NCI-H82 (cell line): ENCODE results near the gene DENND2D.
A peak's percentile ranks its signal among the peaks of the same experiment; 100 is the strongest.

ENCODE experiments used
- DNase-seq: peaks from one replicate; lab custom pipeline; 2025; lab: John Stamatoyannopoulos, UW

Gene DENND2D

DNA sequence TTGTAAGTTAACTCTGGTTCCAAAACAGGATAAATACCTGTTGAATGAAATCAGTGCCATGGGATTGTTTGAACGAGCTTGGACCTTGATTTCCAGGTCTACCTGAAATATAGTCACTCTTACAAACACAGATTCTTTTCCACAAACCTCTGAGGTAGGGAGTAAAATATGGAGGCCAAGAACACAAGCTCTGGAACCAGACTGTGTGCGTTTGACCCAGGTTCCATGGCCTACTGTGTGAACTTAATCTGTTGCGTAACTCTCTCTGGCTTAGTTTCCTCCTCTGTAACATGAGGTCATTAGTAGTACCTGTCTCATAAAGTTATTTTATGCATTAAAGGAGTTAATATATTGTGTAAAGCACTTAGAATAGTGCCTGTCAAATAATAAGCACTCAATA, 25.1 kb downstream of the DENND2D start:
- no peak for DNase-seq

DNA sequence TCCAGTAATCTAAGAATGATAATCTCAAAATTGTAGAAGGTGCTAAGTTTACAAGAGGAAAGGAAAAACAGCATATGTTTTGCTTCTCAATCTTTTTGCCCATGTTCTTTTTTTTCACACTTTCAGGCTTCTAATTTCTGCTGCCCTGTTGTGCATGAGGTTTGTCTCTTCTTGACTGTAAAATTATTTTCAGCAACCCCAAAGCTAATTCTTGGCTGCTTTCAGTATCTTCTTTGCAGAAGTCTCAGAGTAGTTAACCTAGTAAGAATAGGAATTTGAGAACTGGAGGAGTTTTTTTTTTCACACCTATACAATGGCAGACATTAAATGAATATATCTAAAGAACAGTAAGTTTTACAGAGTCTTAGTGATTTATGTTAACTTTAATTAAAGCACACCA, 26.4 kb downstream of the DENND2D start:
- no peak for DNase-seq

DNA sequence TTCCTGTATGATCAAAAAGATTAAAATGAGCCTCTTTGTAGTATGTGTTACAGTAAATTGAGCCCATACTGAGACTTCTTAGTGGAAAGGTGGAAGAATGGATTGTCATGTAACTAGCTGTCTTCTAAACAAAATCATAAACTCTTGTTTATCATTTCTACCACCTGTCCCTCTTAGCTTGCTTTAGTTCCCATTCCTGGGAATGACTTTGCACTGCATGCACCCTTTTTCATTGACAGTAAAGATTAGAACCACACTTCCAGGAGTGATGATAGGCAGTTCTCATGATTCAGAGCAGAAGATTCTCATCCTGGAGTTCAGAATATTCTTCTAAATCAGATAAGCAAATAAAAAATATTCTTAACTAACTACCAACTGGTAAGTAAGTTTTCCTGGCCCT, 28.0 kb downstream of the DENND2D start:
- DNase-seq = no peak

DNA sequence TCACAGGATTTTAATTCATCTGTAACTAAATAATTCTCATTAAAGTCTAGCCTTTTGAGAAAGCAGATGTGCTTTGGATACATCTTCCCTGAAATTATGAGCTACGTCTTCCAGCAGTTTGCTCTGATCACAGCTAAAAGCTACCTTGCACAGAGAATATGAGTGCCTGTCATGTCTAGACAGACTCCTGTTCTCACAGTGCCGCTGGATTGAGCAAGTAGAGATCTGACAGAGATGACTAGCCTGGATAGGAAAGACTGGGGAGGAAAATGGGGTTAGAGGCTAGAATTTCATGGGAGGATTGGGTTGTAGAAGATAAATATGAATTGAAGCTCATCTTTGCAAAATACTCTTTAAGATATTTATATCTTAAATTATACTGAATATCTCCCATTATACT, 36.3 kb downstream of the DENND2D start:
- DNase-seq = no peak

DNA sequence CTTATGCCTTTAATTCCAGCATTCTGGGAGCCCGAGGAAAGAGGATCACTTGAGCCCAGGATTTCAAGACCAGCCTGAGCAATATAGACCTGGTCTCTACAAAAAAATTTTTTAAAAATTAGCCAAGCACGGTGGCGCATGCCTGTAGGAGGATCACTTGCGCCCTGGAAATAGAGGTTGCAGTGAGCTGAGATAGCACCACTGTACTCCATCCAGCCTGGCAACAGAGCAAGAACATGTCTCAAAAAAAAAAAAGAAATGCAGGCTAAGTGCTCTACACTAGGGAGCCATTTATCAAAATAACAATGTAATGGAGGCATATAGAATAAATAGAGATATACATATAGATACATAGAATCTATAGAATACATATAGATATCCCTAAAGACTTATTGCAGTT, 37.1 kb downstream of the DENND2D start:
- no peak for DNase-seq

DNA sequence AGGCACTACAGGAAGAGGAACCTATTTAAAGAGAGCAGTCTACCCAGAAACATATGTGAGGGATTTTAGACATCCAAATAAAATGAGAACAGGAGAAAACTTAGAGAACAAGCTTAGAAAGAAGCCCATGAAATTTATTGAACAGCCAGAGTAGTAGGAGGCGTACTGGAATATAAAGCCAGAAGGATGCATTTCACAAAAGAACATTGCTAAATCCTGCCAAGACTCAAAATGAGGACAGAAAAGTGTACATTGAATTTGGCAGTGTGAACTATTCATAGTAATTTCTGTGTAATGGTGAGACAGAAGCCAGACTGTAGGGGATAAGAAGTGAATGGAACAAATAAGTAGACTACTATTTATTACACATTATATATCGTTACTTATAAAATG, 38.0 kb downstream of the DENND2D start:
- DNase-seq = no peak

DNA sequence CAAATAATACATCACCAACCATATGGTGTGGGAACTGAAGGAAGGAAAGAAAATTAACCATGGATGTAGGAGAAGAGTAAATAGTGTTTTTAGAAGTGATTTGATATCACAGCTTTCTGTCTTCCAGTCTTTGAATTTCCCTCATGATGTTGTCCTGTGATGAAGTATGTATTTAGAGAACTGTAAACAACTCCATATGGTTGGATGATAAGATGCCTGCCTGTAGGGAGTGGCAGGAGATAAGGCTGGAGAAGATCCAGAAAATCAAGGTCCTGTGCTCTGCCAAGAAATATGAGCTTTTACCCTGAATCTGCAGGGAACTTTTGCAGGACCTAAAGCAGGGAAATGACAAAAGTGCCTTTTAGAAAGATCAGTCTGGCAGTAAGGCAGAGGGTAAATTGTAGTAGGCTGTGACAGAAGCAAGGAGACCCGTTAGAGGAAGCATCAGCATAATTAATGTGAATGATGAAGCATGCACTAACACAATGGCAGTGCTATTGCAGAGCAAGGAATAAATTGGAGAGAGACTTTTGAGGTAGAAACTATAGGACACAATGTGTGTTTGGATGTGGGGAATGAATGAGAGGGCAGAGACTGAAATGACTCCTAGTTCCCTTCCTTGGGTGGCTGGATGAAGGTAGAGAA, 38.5 kb downstream of the DENND2D start:
- DNase-seq = no peak

DNA sequence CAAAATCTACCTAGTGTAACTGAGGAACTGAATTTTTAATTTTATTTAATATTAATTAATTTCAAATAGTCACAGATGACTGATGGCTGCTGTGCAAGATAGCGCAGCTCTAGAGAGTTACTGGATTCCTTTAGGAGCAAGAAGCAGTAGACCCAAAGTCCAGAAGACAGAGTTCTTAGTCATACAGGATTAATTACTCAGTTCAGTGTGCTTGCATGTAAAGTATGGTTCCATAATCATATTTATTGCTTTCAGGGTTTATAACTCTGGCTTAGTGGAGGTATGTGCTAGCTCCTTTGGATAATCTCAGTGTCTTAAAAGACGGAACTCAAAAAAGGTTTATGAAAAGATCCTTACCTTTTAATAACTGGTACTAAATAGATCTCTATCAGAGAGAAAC, 43.0 kb downstream of the DENND2D start:
- no peak for DNase-seq

DNA sequence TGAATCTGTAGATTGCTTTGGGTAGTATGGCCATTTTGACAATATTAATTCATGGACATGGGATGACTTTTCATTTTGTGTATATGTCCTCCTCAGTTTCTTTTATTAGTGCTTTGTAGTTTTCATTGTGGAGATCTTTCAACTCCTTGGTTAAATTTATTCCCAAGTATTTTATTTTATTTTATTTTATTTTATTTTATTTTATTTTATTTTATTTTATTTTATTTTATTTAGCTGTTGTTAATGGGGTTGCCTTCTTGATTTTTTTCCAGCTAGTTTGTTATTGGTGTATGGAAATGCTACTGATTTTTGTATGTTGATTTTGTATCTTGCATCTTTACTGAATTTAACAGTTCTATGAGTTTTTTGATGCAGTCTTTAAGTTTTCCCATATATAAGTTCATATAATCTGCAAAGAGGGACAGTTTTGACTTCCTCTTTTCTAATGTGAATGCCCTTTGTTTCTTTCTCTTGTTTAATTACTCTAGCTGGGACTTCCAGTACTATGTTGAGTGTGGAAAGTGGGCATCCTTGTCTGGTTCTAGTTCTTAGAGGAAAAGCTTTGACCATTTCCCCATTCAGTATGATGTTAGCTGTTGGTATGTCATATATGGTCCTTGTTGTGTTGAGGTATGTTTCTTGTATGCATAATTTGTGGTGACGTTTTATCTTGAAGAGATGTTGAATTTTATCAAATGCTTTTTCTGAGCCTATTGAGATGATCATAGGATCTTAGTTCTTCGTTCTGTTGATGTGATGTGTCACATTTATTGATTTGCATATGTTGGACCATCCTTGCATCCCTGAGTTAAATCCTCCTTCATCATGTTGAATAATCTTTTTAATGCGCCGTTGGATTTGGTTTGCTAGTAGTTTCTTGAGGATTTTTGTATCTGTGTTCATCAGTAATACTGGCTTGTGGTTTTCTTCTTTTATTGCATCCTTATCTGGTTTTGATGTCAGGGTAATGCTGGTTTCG, 46.1 kb downstream of the DENND2D start:
- DNase-seq = no peak

DNA sequence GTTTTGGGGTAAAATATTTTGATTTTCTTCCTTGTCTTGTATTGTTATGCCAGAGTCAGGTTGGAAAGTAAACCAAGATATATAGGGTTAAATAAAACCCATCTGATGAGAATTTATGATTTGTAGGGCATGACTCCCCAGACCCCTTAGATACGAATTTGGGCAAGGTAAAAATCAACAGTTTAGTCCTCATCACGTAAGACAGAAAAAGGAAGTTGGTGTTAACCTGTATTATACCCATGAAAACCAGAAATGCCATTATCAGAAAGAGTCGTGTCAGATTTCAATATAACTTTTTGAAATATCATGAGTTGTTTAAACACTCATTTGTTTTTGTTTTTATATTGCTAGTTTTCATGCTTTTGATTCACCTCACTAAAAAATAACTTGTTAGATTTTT, 48.6 kb downstream of the DENND2D start:
- no peak for DNase-seq

DNA sequence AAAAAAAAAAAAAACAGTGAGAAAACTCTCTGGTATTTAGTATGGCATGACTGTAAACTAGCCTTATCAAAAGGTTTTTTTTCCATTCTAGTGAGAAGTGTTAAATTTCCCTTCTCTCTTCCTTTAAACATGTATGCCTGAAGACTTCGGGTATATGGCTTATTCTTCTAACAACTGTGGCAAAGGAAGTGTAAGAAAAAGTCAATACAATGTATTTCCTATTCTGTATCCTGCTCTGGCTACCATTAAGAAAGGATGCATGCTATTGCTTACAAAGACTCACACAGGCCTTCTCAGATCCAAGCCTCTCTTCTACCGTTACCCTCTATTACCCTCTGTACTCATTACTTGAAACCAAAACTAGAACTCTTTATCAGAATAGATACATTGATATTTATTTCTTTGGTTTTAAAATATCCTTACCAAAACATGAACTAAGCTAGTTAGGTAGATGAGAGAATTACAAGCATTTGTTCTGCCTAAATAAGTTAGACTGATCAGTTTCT, 52.0 kb downstream of the DENND2D start:
- no peak for DNase-seq

DNA sequence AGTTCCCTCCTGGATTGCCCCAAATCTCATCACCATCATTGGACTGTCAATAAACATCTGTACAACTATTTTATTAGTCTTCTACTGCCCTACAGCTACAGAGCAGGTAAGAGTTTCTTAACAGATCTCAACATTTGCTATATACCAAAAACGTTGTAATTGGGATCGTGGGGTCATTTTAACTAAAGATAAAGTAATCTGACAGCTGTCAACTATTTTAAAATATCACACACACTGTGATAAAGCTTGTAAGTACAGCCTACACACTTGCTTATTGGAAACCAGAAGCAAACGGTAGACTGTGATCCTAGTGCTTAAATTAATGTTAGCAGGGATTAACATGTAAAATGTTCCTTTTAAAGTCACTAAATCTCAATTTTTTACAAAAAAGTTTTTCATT, 52.5 kb downstream of the DENND2D start:
- no peak for DNase-seq

DNA sequence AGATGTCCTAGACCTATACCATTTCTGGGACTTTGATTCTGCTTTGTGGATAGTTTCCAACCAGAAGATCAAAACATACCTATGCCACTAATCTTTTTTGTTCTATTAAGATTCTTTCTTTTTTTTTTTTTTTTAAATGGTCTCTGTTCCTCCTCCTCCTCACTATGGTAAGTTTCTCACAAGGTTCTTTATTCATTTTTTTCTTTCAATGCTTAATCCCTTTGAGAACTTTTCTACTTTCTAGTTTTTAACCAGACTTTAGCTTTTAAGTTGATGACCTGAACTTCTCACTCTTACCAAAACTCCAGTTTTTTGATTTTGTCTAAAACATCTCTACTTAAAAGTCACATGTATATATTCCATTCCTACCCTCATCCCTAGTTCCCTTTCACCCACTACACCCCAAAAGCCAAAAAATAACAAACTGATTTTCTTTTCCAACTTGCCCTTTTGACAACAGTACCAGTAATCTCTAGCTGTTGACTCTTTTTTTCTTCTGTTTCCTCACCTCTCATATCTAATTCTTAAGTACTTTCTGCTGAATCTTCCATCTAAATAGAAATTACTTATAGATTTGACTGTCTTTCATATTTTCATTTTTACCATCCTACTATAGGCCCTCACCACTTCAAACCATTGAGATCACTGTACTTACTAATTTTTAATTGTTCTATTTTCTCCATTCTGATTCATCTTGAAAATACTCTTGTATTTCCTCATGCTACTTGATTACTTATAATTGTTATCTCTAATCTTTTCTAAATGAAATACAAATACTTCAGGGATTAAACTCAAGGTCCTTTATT, 54.3 kb downstream of the DENND2D start:
- no peak for DNase-seq

DNA sequence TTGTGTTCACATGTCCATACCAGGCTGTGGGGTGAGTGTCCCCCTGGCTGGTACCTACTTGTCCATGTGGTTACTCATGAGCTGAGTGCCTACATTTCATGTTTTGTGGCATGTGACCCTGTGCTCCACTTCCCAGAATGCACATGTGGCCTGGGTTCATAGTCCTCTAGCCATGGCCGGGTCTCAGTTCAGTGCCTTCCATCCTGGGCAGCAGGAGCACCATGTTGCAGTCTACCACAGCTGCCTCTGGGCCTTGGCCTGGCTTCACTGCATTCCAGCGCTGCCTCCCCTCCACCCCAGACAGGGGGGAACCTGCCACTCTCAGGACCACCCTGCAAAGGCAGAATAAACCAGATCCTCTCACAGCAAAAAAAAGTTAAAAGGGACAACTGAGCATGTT, 54.9 kb downstream of the DENND2D start:
- DNase-seq = no peak

DNA sequence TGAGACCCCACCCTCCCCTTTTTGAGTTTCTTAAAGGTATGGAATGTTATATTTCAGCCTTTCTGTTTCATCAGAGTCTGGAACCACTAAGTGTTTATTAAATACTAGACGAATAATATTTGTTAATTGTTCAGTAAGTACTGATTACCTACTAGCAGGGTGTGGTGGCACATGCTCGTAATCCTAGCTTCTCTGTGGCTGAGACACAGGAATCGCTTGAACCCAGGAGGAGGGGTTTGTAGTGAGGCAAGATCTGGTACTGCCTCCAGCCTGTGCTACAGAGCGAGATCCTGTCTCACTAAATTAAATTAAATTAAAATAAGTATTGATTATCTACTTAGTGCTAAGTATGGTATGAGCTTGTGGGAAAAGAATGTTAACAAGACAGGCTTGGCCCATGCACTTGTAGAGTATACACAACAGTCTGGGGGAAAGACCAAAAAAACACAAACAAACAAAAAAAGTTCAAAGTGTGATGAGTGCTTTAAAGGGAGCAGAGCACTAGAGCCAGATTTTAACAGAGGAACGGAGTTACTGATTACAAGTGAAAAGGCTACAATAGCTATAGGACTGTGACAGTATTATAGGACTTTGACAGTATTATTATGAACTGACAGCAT, 58.0 kb downstream of the DENND2D start:
- peak; percentile 84 for DNase-seq

DNA sequence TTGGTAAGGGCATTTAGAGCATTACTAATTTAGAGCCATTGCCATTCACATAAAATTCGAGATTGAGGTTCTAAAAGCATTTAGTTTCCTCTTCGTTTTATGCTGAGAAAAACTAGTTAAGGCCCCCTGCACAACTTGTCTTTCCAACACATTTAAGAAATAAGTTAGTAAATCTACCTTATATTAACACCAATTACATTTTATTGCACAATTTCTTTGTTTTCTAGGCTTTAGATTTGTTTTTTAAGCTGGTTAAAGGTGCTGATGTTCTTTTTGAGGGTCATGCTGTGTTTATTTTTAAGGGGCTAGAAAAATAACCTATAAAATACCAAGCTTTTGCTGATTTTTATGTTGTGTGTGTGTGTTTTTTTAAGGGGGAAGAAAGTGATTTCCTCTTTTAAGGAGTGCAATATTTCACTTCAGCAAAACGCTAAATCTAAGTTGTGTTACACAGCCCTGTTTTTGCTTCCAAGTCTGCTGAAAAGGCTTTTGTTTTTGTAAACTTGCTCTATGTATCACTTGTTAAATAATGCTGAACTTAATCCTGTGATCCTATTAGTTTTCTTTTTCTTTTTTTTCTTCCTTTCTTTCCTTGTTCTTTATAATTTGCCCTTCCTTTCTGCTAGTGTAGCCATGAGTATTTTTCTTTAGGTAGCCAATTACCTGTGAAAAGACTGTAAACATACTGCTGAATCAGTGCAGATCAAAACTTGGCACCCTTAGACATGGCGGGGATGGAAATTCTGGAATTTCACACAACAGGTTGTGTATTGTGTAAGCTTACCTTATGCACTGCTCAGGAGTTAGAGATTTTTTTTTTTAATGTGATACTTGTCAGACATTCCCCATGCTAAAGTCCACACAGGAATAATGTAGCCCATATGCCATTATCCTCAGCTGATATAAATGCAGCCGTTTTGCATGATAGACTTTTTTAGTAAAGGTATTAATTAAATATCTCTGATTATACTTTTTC, 58.9 kb downstream of the DENND2D start:
- peak; percentile 3 for DNase-seq

DNA sequence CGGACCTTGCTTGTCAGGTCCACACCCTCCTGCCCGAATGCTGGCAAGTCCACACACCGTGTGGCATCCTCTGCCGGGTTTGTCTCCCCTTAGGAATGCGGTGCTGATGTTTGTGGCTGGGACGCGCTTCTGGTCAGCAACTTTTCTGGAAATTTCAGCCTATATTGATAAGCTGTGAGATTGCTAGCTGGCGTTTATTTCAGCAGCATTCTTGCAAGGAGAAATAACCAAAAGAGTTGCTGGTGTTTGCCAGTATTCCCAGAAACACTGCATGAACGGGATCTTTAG, 59.8 kb downstream of the DENND2D start:
- no peak for DNase-seq

DNA sequence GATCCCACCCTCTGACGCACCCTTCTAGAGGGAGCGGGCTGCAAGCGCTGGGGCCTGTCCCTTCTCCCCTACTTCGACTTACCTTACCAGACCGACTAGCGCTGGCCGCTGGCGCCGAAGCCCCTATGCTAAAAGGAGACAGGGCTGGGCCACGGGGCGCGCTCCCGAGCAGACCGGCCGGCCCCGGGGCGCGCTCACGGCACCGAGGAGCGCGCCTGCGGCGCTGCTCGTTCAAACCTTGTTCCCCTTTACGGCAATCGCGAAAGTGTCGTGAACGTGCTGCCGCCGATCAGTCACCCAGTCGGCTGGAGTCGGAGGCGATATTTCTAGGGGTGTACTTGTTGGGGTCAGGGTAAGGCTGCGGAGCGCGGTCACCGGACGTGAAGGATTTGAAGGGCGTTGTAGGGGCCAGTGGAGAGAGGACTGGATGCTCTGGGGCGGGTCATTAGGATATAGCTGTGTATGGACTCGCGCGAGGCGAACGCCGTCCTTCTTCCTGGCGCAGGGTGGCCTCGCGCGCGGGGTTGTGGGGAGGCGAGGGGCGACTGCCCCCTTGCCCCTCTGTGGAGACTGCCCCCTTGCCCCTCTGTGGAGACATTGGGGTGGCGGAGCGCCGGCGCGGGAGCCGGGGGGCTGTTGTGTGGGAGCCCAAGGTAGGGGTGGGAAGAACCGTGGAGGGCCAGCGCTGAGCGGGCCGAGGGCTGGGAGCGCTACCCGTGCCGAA, 60.3 kb downstream of the DENND2D start, which contains the start of the genes CEPT1 and DRAM2:
TSS of gene CEPT1 (plus strand) at position 268 of the 724 bp plus-strand sequence. CDS start 7,492 bp downstream, outside the sequence.
TSS of gene DRAM2 (minus strand) at position 138 of the 724 bp plus-strand sequence. CDS start 8,539 bp downstream, outside the sequence.
- peak; percentile 97 for DNase-seq

DNA sequence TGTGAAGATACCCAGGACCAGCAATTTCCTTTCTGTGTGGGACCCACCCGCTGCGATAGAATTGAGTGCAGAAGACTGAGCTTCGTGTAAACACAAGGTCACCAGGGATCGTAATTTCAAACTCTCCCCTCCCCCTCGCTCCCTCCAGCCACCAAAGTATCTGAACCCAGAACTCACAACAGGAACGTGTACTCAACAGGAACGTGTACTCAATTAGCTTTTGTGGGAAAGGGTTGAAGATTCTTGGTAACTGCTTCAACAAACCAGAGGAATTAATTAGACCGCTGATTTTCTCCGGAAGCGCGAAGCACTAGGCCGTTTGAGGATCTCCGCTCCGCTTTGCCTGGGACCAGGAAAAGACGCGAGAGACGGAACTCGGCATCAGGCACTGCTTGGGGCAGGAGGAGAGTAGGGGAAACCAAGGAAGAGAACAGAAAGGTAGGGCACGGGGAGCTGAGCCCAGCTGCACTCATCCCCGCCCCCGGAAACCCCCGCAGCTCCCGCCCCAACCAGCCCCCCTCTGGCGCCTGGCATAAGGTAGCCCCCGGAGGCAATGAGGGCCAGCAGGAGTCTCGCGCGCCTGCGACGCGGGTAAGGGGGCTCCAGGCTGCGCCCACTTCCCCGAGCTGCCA, 61.0 kb downstream of the DENND2D start:
- DNase-seq = peak; percentile 92
